Activated B cell treated with CpG ODN at 0.5 μM for 24 hours (primary cell): ENCODE data around the gene CYSLTR2. TPM values are rescaled to one million over a fixed set of nuclear protein-coding genes. Genes with fewer than 3 reads are reported as not detected.
A peak's percentile ranks its signal among the peaks of the same experiment; 100 is the strongest.

Experiments
- ATAC-seq: fragments of 200-7000 bp; cut with Tn5 transposase; one replicate; pipeline ENCODE4 v1.10.0; 2021; ENCODE audit warnings: low read depth, mild to moderate bottlenecking, moderate library complexity
- CTCF ChIA-PET: fragments of 350-600 bp; sonication (Branson Sonifier 250); formaldehyde crosslinking; loops from one replicate; lab custom pipeline; 2021; ENCODE audit warnings: antibody characterized with exemption; lab: Charles Lee
- POLR2A ChIA-PET: fragments of 350-600 bp; sonication (Branson Sonifier 250); formaldehyde crosslinking; loops from one replicate; lab custom pipeline; 2021; ENCODE audit warnings: antibody characterized with exemption; lab: Charles Lee
- DNase-seq: peaks from one replicate; pipeline ENCODE4 v3.0.0; 2022
- H3K27ac Mint-ChIP-seq: one replicate; pipeline ENCODE4 v1.8.0; 2020; ENCODE audit warnings: mixed read lengths
- H3K27me3 Mint-ChIP-seq: one replicate; pipeline ENCODE4 v1.8.0; 2021; ENCODE audit warnings: mixed read lengths
- H3K36me3 Mint-ChIP-seq: one replicate; pipeline ENCODE4 v1.8.0; 2021; ENCODE audit warnings: low read depth, mixed read lengths
- H3K4me1 Mint-ChIP-seq: one replicate; pipeline ENCODE4 v1.8.0; 2021; ENCODE audit warnings: mixed read lengths
- H3K4me3 Mint-ChIP-seq: one replicate; pipeline ENCODE4 v1.8.0; 2020; ENCODE audit warnings: mild to moderate bottlenecking, mixed read lengths
- H3K9me3 Mint-ChIP-seq: one replicate; pipeline ENCODE4 v1.8.0; 2020; ENCODE audit warnings: mixed read lengths
- CTCF ChIP-seq: fragments of 200-600 bp; IDR thresholded peaks from one replicate; pipeline ENCODE4 v1.8.0; 2022; ENCODE audit warnings: antibody characterized with exemption, mild to moderate bottlenecking
- intact Hi-C: fragments of 100-400 bp; cut with micrococcal nuclease; formaldehyde crosslinking; loops from one replicate; pipeline ENCODE4 v1.15.1; 2024
- total RNA-seq: library from RNA; stranded (reverse); gene quantifications from 2 replicates; pipeline ENCODE4 v1.2.3, GENCODE V29; 2022

CYSLTR2 gene
- total RNA-seq, 1 donor from 2014 or later, result 0.11 TPM

DNA sequence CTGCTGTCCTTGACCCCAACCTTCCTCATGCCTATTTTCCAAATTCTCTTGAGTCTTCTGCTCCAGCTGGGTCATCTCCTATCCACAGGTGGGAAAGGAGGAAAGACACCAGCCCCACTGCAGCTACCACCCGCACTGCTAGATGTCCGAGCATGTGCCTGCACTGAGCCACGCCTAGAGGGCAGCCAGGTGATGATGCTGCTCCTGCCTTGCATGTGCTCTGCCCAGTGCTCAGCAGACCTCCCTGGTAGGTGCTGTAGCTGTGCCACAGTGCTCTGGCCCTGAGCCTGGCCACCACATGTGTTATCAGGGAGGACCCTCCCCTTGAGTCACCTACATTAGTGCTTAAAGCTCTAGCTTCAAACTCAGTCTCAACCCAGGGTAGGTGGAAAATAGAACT is 6.9 kb upstream of the CYSLTR2 start:
- Mint-ChIP-seq H3K9me3 (no peaks in the 10 kb centered on the region), H3K27me3 (peaks cover 16% of the 10 kb centered on the region), H3K27ac (no peak overlapping the region), H3K4me1 (no peaks in the 10 kb centered on the region), H3K4me3 (no peak overlapping the region), H3K36me3 (no peaks in the 10 kb centered on the region)
- DNase-seq (no peak), ATAC-seq (no peak)
- intact Hi-C loops, result loop anchor here (1.0 to 10.0 kb wide), 3 partner anchors 312 to 569 kb away; no protein-coding TSS in a partner anchor
- ChIA-PET POLR2A (no interaction called here), CTCF (no interaction called here)
- no peak for TF ChIP-seq CTCF

GRCh38 chr13:48647625-48648024 is 6.1 kb upstream of the CYSLTR2 start:
- DNase-seq, result no peak
- Mint-ChIP-seq H3K36me3 (no peaks in the 10 kb centered on the region), H3K4me1 (no peaks in the 10 kb centered on the region), H3K4me3 (no peak overlapping the region), H3K27me3 (peaks cover 16% of the 10 kb centered on the region), H3K27ac (no peak overlapping the region), H3K9me3 (no peaks in the 10 kb centered on the region)
- CTCF ChIA-PET, result interaction anchor here (1.7 kb wide), 1 partner anchor 520 kb away, joined by 3 read pairs; no protein-coding TSS in a partner anchor
- intact Hi-C loops, result loop anchor here (1.0 to 10.0 kb wide), 3 partner anchors 313 to 570 kb away; no protein-coding TSS in a partner anchor
- TF ChIP-seq CTCF, result no peak
- ATAC-seq, result peak; percentile 31
- POLR2A ChIA-PET, result no interaction called here

DNA sequence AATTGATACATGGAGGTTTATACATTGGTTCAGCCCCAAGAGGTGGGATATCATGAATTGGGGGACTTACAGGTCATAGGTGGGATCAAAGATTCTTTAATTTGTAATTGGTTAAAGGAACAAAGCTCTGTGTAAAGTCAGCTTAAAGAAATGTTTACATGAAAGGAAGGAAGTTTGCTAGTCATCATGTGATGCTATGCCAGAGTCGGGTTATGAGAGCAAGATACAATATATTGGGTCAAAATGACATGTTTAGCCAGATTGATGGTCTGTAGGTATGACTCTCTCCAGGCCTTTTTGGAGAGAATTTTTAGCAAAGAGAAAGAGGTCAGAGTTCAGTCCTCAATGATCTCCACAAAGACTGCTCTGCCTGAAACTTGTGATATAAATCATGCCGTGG is 5.3 kb upstream of the CYSLTR2 start:
- DNase-seq (no peak), ATAC-seq (no peak)
- TF ChIP-seq CTCF, result no peak
- Mint-ChIP-seq H3K36me3 (no peaks in the 10 kb centered on the region), H3K27ac (no peak overlapping the region), H3K27me3 (peaks cover 16% of the 10 kb centered on the region), H3K4me3 (no peak overlapping the region), H3K9me3 (no peaks in the 10 kb centered on the region), H3K4me1 (peaks cover 7% of the 10 kb centered on the region)
- intact Hi-C loops, result loop anchor here (5.0 to 10.0 kb wide), 2 partner anchors 314 to 571 kb away; no protein-coding TSS in a partner anchor
- ChIA-PET CTCF (interaction anchor here (1.7 kb wide), 1 partner anchor 521 kb away, joined by 3 read pairs; no protein-coding TSS in a partner anchor), POLR2A (no interaction called here)

DNA sequence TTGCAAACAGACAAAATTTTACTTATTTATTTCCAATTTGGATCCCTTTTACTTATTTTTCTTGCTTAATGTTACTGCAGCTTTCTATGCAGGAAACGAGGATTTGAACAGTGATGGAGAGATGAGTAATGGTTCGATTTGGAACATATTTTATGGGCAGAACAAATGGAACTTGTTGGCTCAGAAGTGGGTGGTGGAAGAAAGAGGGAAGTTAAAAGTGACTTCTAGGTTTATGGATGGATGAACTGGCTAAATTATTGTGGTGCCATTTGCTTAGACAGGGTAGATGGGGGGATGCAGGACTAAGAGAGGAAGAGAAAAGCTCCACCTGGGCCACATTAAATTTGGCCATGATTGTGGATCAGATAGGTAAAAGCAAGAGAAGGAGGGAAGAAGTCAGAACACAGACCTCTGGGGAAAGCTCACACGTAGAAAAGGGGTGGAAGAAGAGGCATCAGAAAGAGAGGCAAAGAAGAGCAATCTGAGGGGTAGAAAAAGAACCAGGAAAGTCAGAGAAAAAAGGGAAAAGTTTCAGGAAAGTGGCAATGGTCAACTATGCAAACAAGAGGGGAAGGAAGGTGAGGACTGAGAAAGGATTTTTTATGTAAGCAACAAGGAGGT is 768 bp upstream of the CYSLTR2 start:
- H3K4me3 Mint-ChIP-seq, result no peak overlapping the region
- CTCF ChIA-PET, result no interaction called here

More for the DNA sequence above, 768 bp upstream of the CYSLTR2 start:
- Mint-ChIP-seq H3K4me1 (peaks cover 15% of the 10 kb centered on the region), H3K36me3 (no peaks in the 10 kb centered on the region), H3K9me3 (no peaks in the 10 kb centered on the region), H3K27ac (no peak overlapping the region), H3K27me3 (peaks cover 20% of the 10 kb centered on the region)
- intact Hi-C loops, result no loop called here
- POLR2A ChIA-PET, result no interaction called here
- TF ChIP-seq CTCF, result no peak
- DNase-seq (no peak), ATAC-seq (no peak)
